Spleen (tissue), 11 donors: ENCODE measurements around the gene SPDL1. TPM values are rescaled to one million over a fixed set of nuclear protein-coding genes. Genes with fewer than 3 reads are reported as not detected.

Source experiments
- DNase-seq: peaks from one replicate; pipeline ENCODE4 v3.0.0-alpha.2; 2020
- H3K27ac ChIP-seq, 8 donors: fragments of 200-600 bp; sonication (generic) in 7 of 8; 1 replicate in 4 of 8; 2 replicates in 4 of 8; pipeline versions ENCODE4 v1.5.0 to v1.8.0; 2016 to 2021; ENCODE audit warnings: inconsistent platforms in 4 of 8, mild to moderate bottlenecking in 4 of 8, moderate library complexity in 1 of 8
- H3K27me3 ChIP-seq, 7 donors: fragments of 200-600 bp; sonication (generic) in 6 of 7; replicated peaks in 1 of 7; 1 replicate in 4 of 7; 2 replicates in 3 of 7; pipeline versions ENCODE4 v1.5.0 to v1.8.0; 2016 to 2021; ENCODE audit warnings: inconsistent platforms in 3 of 7, mild to moderate bottlenecking in 1 of 7
- H3K36me3 ChIP-seq, 6 donors: fragments of 200-600 bp; sonication (generic) in 5 of 6; 1 replicate in 4 of 6; 2 replicates in 2 of 6; pipeline versions ENCODE4 v1.5.0 to v1.8.0; 2016 to 2021; ENCODE audit warnings: inconsistent platforms in 2 of 6
- H3K4me1 ChIP-seq, 6 donors: fragments of 200-600 bp; sonication (generic) in 5 of 6; 1 replicate in 3 of 6; 2 replicates in 3 of 6; pipeline versions ENCODE4 v1.5.0 to v1.8.0; 2016 to 2021; ENCODE audit warnings: inconsistent platforms in 3 of 6
- H3K4me3 ChIP-seq, 8 donors: fragments of 200-600 bp; sonication (generic) in 7 of 8; 1 replicate in 4 of 8; 2 replicates in 4 of 8; pipeline versions ENCODE4 v1.5.0 to v1.8.0; 2016 to 2021; ENCODE audit warnings: inconsistent platforms in 4 of 8, mild to moderate bottlenecking in 4 of 8, moderate library complexity in 2 of 8
- H3K9me3 ChIP-seq, 8 donors: fragments of 200-600 bp; sonication (generic) in 7 of 8; 1 replicate in 4 of 8; 2 replicates in 4 of 8; pipeline versions ENCODE4 v1.5.0 to v1.8.0; 2016 to 2021; ENCODE audit warnings: inconsistent platforms in 4 of 8
- CTCF ChIP-seq, 11 experiments: fragments of 200-600 bp in 7 of 11; fragments of 450-650 bp in 4 of 11; sonication (generic) in 4 of 11; IDR thresholded peaks in 8 of 11; conservative IDR thresholded peaks in 3 of 11; 1 replicate in 7 of 11; 2 replicates in 4 of 11; pipeline versions ENCODE4 v1.4.0 to v1.8.0; 2016 to 2021; ENCODE audit warnings: antibody characterized with exemption in 11 of 11, inconsistent platforms in 4 of 11, mild to moderate bottlenecking in 1 of 11
- POLR2A ChIP-seq, 3 donors: fragments of 450-650 bp; IDR thresholded peaks; one replicate each; pipeline ENCODE4 v1.5.1; 2017; ENCODE audit warnings: antibody characterized with exemption in 3 of 3, mild to moderate bottlenecking in 1 of 3
- POLR2AphosphoS5 ChIP-seq, 3 donors: sonication (generic); formaldehyde crosslinking; IDR thresholded peaks; one replicate each; pipeline ENCODE4 v1.5.1; 2017; ENCODE audit warnings: antibody characterized with exemption in 3 of 3
- WGBS, 5 donors: extraction: QIAGEN DNeasy Blood & Tissue Kit in 3 of 5; methylation state at CpG; one replicate each; pipeline versions ENCODE4 v1.1.5 to v1.1.7; 2013 to 2018; 5-methylcytosine and 5-hydroxymethylcytosine counted together
- intact Hi-C: fragments of 100-400 bp; cut with DNase I; formaldehyde crosslinking; loops from one replicate; pipeline ENCODE4 v1.15.0; 2023; ENCODE audit warnings: low total_unique reads
- polyA plus RNA-seq, 3 donors: library from polyadenylated mRNA; stranded (reverse); fragments of 200-250 nt; gene quantifications; one replicate each; pipeline ENCODE4 v1.2.1, GENCODE V29; 2013
- total RNA-seq, 7 donors: library from RNA; depleted of rRNA in 3 of 7; stranded (reverse); fragments of >200 nt in 3 of 7; fragmentation: NEBNext Ultra II Directional in 4 of 7; extraction: Animal tissue kit (Norgen Biotek cat#: 25700) in 4 of 7; gene quantifications; one replicate each; pipeline versions ENCODE4 v1.1.0 to v1.2.1, GENCODE V29; 2016 to 2021
- donor health status: healthy with polysubstance abuse.
- donor health status: DM: no; HTN: no; CAD: no; lungs with moderate emphysema.
- donor health status: DM: no; HTN: no; CAD: no.
- donor health status: Bipolar disorder and iron deficiency.
- donor health status: healthy.
- donor health status: DM: no; HTN: no; CAD: no.
- donor health status: DM: yes; HTN: yes; CAD: no.

The SPDL1 gene
- total and polyA plus RNA-seq, 10 donors: 5.2 to 15.7 (median 10.3) TPM

GRCh38 chr5:169567079-169567478 lies 16.5 kb upstream of the SPDL1 start:
- H3K36me3 ChIP-seq: no peaks in the 10 kb centered on the region
- H3K9me3 ChIP-seq: peaks cover 0 to 5% (median 0%) of the 10 kb centered on the region in 8 donors
- no peak overlapping the region for H3K27ac ChIP-seq
- intact Hi-C loops: no loop called here
- DNase-seq: no peak
- peaks cover 0 to 51% (median 0%) of the 10 kb centered on the region in 7 donors for H3K27me3 ChIP-seq
- 34 to 58% (median 46%) methylated on average over 2 of the region's 2 CpGs for WGBS, 5 donors
- TF ChIP-seq CTCF (IDR thresholded peaks at IDR 0.05 in 8 of 11, conservative IDR thresholded peaks at IDR 0.05 in 3 of 11): no peak
- no peak for TF ChIP-seq POLR2AphosphoS5 (IDR thresholded peaks at IDR 0.05)
- no peak for TF ChIP-seq POLR2A (IDR thresholded peaks at IDR 0.05)
- no peaks in the 10 kb centered on the region for H3K4me1 ChIP-seq
- H3K4me3 ChIP-seq: no peak overlapping the region

GRCh38 chr5:169569513-169569912 lies 14.1 kb upstream of the SPDL1 start:
- peaks cover 0 to 67% (median 0%) of the 10 kb centered on the region in 7 donors for H3K27me3 ChIP-seq
- no peak for TF ChIP-seq CTCF (IDR thresholded peaks at IDR 0.05 in 8 of 11, conservative IDR thresholded peaks at IDR 0.05 in 3 of 11)
- no peak for TF ChIP-seq POLR2A (IDR thresholded peaks at IDR 0.05)
- TF ChIP-seq POLR2AphosphoS5 (IDR thresholded peaks at IDR 0.05): no peak
- DNase-seq: no peak
- no peaks in the 10 kb centered on the region for H3K36me3 ChIP-seq
- H3K4me1 ChIP-seq: no peaks in the 10 kb centered on the region
- 57 to 92% (median 84%) methylated on average over 3 of the region's 3 CpGs for WGBS, 5 donors
- H3K9me3 ChIP-seq: peaks cover 0 to 5% (median 0%) of the 10 kb centered on the region in 8 donors
- no peak overlapping the region for H3K4me3 ChIP-seq
- H3K27ac ChIP-seq: no peak overlapping the region
- intact Hi-C loops: no loop called here

GRCh38 chr5:169571355-169571754 lies 12.2 kb upstream of the SPDL1 start:
- TF ChIP-seq POLR2AphosphoS5 (IDR thresholded peaks at IDR 0.05): no peak
- no peak for TF ChIP-seq POLR2A (IDR thresholded peaks at IDR 0.05)
- TF ChIP-seq CTCF (IDR thresholded peaks at IDR 0.05 in 8 of 11, conservative IDR thresholded peaks at IDR 0.05 in 3 of 11): no peak
- no peak for DNase-seq
- H3K4me3 ChIP-seq: no peak overlapping the region
- H3K9me3 ChIP-seq: peaks cover 0 to 5% (median 0%) of the 10 kb centered on the region in 8 donors
- WGBS, 5 donors: 73 to 83% (median 78%) methylated on average over 5 of the region's 5 CpGs
- no peak overlapping the region for H3K27ac ChIP-seq
- intact Hi-C loops: no loop called here
- H3K27me3 ChIP-seq: peaks cover 0 to 75% (median 0%) of the 10 kb centered on the region in 7 donors
- no peaks in the 10 kb centered on the region for H3K4me1 ChIP-seq
- H3K36me3 ChIP-seq: no peaks in the 10 kb centered on the region

GRCh38 chr5:169574134-169574646 lies 9.4 kb upstream of the SPDL1 start:
- Histone ChIP-seq H3K27me3 (peaks cover 0 to 64% (median 0%) of the 10 kb centered on the region in 7 donors), H3K27ac (no peak overlapping the region), H3K4me3 (no peak overlapping the region), H3K36me3 (no peaks in the 10 kb centered on the region), H3K9me3 (no peaks in the 10 kb centered on the region), H3K4me1 (no peaks in the 10 kb centered on the region)
- TF ChIP-seq POLR2AphosphoS5 (IDR thresholded peaks at IDR 0.05) (no peak), CTCF (IDR thresholded peaks at IDR 0.05 in 8 of 11, conservative IDR thresholded peaks at IDR 0.05 in 3 of 11) (no peak), POLR2A (IDR thresholded peaks at IDR 0.05) (no peak)
- intact Hi-C loops: no loop called here
- DNase-seq: no peak
- WGBS, 5 donors: 44 to 59% (median 49%) methylated on average over 5 of the region's 5 CpGs
